Activated CD4-positive, alpha-beta T cell treated with anti-CD3 and anti-CD28 coated beads, Interleukin-2, Interleukin-6, amounts not matched to agents 100 ng/mL and 50 ng/mL, durations not matched to agents 16 hours and 8 hours (primary cell): Measurements from ENCODE around the gene DNAJC5.
"Not testable (repeated sequence)": the region's sequence is repeated elsewhere in the genome, so short reads cannot be mapped to it uniquely, and the experiment has no call there.

ENCODE experiments used
- DNase-seq: peaks from one replicate; pipeline ENCODE4 v3.0.0-alpha.2; 2020

The DNAJC5 gene

GRCh38 chr20:63969838-63970713 is 75.2 kb downstream of the DNAJC5 start, which contains the start of gene ZNF512B:
TSS of gene ZNF512B (minus strand) at chr20:63969930. CDS start at chr20:63967950, 1,980 bp downstream.
- DNase-seq: peak; percentile 84

GRCh38 chr20:63970714-63971431 is 75.9 kb downstream of the DNAJC5 start:
- DNase-seq: no peak

GRCh38 chr20:63971960-63972311 is 77.0 kb downstream of the DNAJC5 start:
- DNase-seq: not testable (repeated sequence)

GRCh38 chr20:63972312-63973159 is 77.6 kb downstream of the DNAJC5 start:
- DNase-seq: no peak

- DNase-seq: no peak
Observed at GRCh38 chr20:63973160-63973479, 78.2 kb downstream of the DNAJC5 start.

- peak; percentile 86 for DNase-seq
Observed at GRCh38 chr20:63973636-63974401, 78.9 kb downstream of the DNAJC5 start.

GRCh38 chr20:63974402-63975200 is 79.7 kb downstream of the DNAJC5 start:
- DNase-seq: no peak

- DNase-seq: peak; percentile 55
Observed at GRCh38 chr20:63976511-63976910, 81.6 kb downstream of the DNAJC5 start.

- DNase-seq: no peak
Observed at GRCh38 chr20:63976980-63977738, 82.2 kb downstream of the DNAJC5 start.

- peak; percentile 89 for DNase-seq
Observed at GRCh38 chr20:63977739-63978276, 82.9 kb downstream of the DNAJC5 start.

- DNase-seq: peak; percentile 88
Observed at GRCh38 chr20:63978319-63979228, 83.6 kb downstream of the DNAJC5 start.

- DNase-seq: no peak
Observed at GRCh38 chr20:63979229-63979556, 84.3 kb downstream of the DNAJC5 start.

GRCh38 chr20:63979557-63980316 is 84.8 kb downstream of the DNAJC5 start, which contains the start of gene SAMD10:
TSS of gene SAMD10 (minus strand) at chr20:63979642. CDS start at chr20:63979467, 175 bp downstream.
- DNase-seq: peak; percentile 82

- DNase-seq: peak; percentile 59
Observed at GRCh38 chr20:63980317-63980805, 85.4 kb downstream of the DNAJC5 start.

GRCh38 chr20:63980806-63981728 is 86.1 kb downstream of the DNAJC5 start, which contains the start of gene PRPF6:
TSS of gene PRPF6 (plus strand) at chr20:63981132. CDS start at chr20:63981246, 114 bp downstream.
- peak; percentile 98 for DNase-seq

- no peak for DNase-seq
Observed at GRCh38 chr20:63982937-63983336, 88.0 kb downstream of the DNAJC5 start.
